ENCODE measurements around the gene NCKAP5.

NCKAP5 gene

DNA sequence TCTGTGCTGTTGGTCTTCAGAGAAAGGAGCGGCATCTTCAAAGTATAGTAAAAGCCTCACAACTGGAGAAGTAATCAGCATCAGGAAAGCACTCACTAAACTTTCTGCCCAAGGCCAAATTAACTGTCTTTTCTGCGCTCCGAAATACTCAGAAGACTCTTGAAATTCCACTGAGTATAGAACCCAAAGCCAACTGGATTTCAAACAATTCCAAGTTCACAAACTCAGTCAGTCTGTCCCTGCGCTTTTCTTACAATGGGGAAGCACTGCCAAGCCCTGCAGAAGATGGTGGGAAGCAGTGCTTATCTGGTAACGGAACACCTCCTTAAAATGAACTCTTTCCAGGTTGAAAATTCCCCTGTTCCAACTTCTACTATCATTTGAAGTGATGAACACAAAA is 193.5 kb downstream of the NCKAP5 start:
- no peaks in the 10 kb centered on the region for H3K4me1 ChIP-seq (ENCODE audit: insufficient read depth, low read length, severe bottlenecking)
- H3K9me2 ChIP-seq (ENCODE audit: low read depth, low read length), result no peaks in the 10 kb centered on the region
- no peaks in the 10 kb centered on the region for H3K27me3 ChIP-seq (ENCODE audit: insufficient read depth, low read length)
- TF ChIP-seq, protein P1, sequence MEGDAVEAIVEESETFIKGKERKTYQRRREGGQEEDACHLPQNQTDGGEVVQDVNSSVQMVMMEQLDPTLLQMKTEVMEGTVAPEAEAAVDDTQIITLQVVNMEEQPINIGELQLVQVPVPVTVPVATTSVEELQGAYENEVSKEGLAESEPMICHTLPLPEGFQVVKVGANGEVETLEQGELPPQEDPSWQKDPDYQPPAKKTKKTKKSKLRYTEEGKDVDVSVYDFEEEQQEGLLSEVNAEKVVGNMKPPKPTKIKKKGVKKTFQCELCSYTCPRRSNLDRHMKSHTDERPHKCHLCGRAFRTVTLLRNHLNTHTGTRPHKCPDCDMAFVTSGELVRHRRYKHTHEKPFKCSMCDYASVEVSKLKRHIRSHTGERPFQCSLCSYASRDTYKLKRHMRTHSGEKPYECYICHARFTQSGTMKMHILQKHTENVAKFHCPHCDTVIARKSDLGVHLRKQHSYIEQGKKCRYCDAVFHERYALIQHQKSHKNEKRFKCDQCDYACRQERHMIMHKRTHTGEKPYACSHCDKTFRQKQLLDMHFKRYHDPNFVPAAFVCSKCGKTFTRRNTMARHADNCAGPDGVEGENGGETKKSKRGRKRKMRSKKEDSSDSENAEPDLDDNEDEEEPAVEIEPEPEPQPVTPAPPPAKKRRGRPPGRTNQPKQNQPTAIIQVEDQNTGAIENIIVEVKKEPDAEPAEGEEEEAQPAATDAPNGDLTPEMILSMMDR (IDR thresholded peaks at IDR 0.05; ENCODE audit: low read length), result no peak
- TF ChIP-seq EZH2 (IDR thresholded peaks at IDR 0.05; ENCODE audit: borderline replicate concordance, low read length), result no peak
- no peaks in the 10 kb centered on the region for H3K36me3 ChIP-seq (ENCODE audit: insufficient read depth, low read length)
- no peaks in the 10 kb centered on the region for H4K20me1 ChIP-seq (ENCODE audit: insufficient read depth, low read length)
- H2AFZ ChIP-seq (ENCODE audit: low read length), result no peak overlapping the region
- H3K9ac ChIP-seq (ENCODE audit: low read length), result no peak overlapping the region
- H3K4me3 ChIP-seq (ENCODE audit: low read depth, low read length, poor library complexity, severe bottlenecking), result no peak overlapping the region
- no peaks in the 10 kb centered on the region for H3F3A ChIP-seq (ENCODE audit: insufficient read depth, low read length)
- no peaks in the 10 kb centered on the region for H3K79me2 ChIP-seq (ENCODE audit: insufficient read depth, low read length)
- no peak overlapping the region for H3K4me2 ChIP-seq (ENCODE audit: low read length)
- H3K9me3 ChIP-seq (ENCODE audit: low read length), result no peaks in the 10 kb centered on the region
- no peak overlapping the region for H3K27ac ChIP-seq (ENCODE audit: low read depth, low read length, poor library complexity, severe bottlenecking)

DNA sequence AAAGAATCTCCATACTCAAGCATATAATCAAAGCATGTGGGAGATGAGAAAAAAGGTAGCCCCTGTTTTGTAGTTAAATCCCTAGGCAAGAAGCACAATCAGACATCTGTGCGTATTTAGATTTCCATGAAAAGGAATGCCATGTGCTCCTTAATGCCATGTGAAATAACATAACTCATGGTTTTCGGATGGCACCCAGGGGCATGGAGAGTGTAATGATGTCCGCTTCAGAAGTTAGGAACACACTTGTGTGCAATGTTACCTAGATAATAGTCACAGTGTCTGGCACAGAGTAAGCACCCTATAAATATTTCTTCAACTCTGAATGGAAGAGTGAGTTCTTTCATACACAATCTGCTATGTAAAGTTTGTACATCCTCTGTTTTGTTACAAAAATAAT is 197.0 kb downstream of the NCKAP5 start:
- no peaks in the 10 kb centered on the region for H4K20me1 ChIP-seq (ENCODE audit: insufficient read depth, low read length)
- TF ChIP-seq, protein P1 (IDR thresholded peaks at IDR 0.05; ENCODE audit: low read length), result no peak
- TF ChIP-seq EZH2 (IDR thresholded peaks at IDR 0.05; ENCODE audit: borderline replicate concordance, low read length), result no peak
- H2AFZ ChIP-seq (ENCODE audit: low read length), result no peak overlapping the region
- H3F3A ChIP-seq (ENCODE audit: insufficient read depth, low read length), result no peaks in the 10 kb centered on the region
- H3K9me3 ChIP-seq (ENCODE audit: low read length), result no peaks in the 10 kb centered on the region
- H3K4me2 ChIP-seq (ENCODE audit: low read length), result no peak overlapping the region
- no peaks in the 10 kb centered on the region for H3K79me2 ChIP-seq (ENCODE audit: insufficient read depth, low read length)
- no peaks in the 10 kb centered on the region for H3K9me2 ChIP-seq (ENCODE audit: low read depth, low read length)
- no peak overlapping the region for H3K9ac ChIP-seq (ENCODE audit: low read length)
- no peaks in the 10 kb centered on the region for H3K27me3 ChIP-seq (ENCODE audit: insufficient read depth, low read length)
- H3K36me3 ChIP-seq (ENCODE audit: insufficient read depth, low read length), result no peaks in the 10 kb centered on the region
- no peak overlapping the region for H3K4me3 ChIP-seq (ENCODE audit: low read depth, low read length, poor library complexity, severe bottlenecking)
- H3K4me1 ChIP-seq (ENCODE audit: insufficient read depth, low read length, severe bottlenecking), result no peaks in the 10 kb centered on the region
- no peak overlapping the region for H3K27ac ChIP-seq (ENCODE audit: low read depth, low read length, poor library complexity, severe bottlenecking)

DNA sequence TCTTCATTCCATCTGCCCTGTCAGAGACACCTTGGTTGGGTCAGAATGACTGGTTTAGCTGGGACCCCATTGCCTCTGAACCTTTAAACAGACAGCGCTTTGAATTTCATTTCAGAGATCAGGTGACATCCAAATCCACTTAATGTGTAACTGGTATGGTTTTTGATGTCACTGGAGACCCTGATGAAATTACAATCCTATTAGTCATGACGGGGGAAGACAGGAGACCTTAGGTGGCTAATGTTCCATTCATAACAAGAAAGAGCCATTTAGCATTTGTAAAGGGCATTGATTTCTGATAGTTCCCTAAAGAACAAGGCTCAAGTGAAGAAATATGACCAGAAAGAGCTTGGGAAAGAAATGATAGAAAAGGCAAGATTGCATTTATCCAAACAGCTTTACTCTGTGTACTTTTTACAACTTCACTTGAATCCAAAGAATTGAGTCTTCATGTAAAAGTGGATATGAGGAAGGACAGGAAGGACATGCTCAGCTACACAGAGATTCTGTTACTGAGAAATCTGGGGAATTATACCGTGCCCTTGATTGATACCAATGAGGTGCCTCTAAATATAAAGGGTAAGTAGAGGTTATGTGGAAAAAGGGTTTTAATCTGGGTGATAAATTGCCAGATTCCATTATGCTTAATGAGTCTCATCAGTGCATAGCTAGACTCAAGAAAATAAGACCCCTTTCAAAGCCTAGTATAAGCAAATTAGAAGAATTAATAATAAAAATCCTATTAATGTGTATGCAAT is 198.2 kb downstream of the NCKAP5 start:
- Histone ChIP-seq H3K9me2 (ENCODE audit: low read depth, low read length) (no peaks in the 10 kb centered on the region), H3K9me3 (ENCODE audit: low read length) (no peaks in the 10 kb centered on the region), H2AFZ (ENCODE audit: low read length) (no peak overlapping the region), H3F3A (ENCODE audit: insufficient read depth, low read length) (no peaks in the 10 kb centered on the region), H3K27me3 (ENCODE audit: insufficient read depth, low read length) (no peaks in the 10 kb centered on the region), H3K36me3 (ENCODE audit: insufficient read depth, low read length) (no peaks in the 10 kb centered on the region), H3K4me1 (ENCODE audit: insufficient read depth, low read length, severe bottlenecking) (no peaks in the 10 kb centered on the region), H3K27ac (ENCODE audit: low read depth, low read length, poor library complexity, severe bottlenecking) (no peak overlapping the region), H3K9ac (ENCODE audit: low read length) (no peak overlapping the region), H4K20me1 (ENCODE audit: insufficient read depth, low read length) (no peaks in the 10 kb centered on the region), H3K79me2 (ENCODE audit: insufficient read depth, low read length) (no peaks in the 10 kb centered on the region), H3K4me3 (ENCODE audit: low read depth, low read length, poor library complexity, severe bottlenecking) (no peak overlapping the region), H3K4me2 (ENCODE audit: low read length) (no peak overlapping the region)
- TF ChIP-seq, protein P1 (IDR thresholded peaks at IDR 0.05; ENCODE audit: low read length), result no peak
- no peak for TF ChIP-seq EZH2 (IDR thresholded peaks at IDR 0.05; ENCODE audit: borderline replicate concordance, low read length)
